HG02678 (cell line): ENCODE data around the gene CSF3.

Source experiments
- ATAC-seq: cut with Tn5 transposase; IDR thresholded peaks from one replicate; pipeline ENCODE4 v1.9.1; 2021; ENCODE audit warnings: mild to moderate bottlenecking, moderate library complexity; ENCODE audit not compliant: unreplicated experiment

The CSF3 gene

DNA sequence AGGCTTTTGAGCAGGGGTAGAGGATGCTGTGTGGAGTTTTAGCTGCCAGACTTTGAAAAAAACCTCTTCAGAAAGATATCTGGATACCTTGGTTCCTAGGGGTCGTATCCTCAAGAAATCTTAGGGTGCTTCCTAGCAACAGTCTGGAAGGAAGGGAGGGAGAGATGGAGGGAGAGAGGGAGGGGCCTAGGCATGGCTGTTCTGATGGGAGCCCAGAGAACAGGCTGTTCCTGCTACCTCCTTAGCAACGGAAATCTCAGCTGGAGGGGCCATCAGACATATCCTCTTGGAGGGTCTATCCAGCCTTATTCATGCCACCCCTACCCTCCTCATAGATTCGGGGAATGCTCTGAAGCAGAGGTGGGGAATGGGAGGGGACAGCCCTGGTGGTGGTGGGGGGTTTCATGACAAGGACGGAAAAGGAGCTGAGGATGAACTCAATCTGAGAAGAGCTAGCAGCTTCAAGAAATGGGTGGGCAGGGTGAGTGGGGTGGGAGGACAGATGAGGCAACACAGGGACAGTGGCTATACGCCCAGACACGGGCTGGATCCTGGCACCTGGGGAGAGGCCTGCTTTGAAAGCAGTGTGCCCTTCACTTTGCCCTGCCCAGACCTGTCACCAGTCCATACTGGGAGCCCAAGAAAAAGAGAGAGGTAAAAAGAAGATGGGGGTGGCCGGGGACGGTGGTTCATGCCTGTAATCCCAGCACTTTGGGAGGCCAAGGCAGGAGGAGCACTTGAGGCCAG is 44.7 kb downstream of the CSF3 start:
- no peak for ATAC-seq

DNA sequence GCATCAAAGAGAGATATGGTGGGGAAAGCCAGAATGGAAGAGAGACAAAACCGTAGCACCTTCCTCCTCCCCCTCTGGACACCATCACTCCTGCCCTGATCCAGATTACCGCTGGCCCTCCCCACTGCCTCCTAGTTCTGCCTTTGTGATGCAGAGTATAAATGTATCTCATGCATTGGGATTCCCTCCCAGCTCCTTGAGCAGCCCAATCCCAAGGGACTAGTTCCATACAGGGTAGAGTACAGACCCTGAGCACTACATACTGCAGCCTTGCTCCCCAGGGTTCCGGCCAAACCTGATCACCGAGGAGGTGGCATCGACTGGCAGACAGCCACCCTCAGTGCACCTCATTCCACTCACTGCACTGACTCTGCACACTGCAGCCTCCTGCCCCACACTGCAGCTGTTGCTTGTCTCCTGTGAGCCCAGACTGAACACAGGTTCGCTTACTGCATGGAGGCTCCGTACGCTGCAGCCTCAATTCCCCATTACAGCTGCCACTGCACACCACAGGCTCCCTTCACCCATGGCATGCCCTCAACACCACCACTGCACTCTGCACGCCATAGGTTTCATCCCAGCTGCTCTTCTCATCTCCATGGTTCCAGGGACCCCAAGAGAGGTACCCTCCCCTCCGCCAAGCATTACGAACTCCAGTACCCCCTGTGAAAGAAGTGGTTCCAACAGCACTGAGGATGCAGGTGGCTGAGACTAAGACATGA is 45.8 kb downstream of the CSF3 start:
- ATAC-seq, result no peak

GRCh38 chr17:40061609-40062038 is 46.4 kb downstream of the CSF3 start:
- no peak for ATAC-seq

DNA sequence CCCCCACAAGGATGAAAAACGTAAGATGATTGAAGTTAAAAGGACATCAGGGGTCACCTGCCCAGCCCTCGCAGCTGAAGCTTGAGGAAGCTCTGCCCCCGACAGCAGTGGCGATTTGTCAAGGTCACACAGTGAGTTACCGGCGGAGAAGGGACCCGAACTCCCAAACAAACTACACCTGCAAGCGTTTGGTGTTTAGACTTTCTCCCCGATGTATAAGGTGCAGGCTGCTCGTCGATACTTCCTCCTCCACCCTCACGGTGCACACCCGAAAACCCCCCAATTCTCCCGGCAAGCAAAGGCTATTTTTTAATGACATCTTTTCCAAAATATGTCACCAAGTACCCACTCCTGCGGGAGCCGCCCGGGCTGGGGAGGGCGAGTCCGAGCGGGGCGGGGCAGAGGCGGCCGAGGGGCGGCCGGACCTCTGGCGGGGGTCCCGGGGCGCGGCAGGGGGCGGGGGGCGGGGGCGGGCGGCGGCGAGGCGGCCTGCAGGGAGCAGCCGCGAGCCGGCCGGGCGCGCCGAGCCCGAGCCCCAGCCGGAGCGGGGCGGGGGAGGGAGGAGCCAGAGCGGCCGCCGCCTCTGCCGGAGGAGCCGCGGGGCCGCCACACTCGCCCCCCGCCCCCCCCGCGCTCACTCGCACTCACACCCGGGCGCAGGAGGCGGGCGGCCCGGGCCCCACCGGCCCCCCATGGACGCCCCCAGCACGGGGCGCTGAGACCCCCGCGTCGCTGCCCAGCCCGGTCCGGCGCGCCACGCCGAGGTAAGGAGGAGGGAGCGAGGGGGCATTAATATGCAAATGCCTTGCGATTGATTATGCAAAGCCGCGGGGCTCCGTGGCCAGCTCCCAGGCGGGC is 47.3 kb downstream of the CSF3 start, which contains the start of gene THRA:
THRA (plus strand) TSS at position 637 of the 858 bp plus-strand sequence. CDS start 11,524 bp downstream, outside the sequence.
- peak; percentile 76 for ATAC-seq

GRCh38 chr17:40063187-40063771 is 48.0 kb downstream of the CSF3 start:
- peak; percentile 28 for ATAC-seq

DNA sequence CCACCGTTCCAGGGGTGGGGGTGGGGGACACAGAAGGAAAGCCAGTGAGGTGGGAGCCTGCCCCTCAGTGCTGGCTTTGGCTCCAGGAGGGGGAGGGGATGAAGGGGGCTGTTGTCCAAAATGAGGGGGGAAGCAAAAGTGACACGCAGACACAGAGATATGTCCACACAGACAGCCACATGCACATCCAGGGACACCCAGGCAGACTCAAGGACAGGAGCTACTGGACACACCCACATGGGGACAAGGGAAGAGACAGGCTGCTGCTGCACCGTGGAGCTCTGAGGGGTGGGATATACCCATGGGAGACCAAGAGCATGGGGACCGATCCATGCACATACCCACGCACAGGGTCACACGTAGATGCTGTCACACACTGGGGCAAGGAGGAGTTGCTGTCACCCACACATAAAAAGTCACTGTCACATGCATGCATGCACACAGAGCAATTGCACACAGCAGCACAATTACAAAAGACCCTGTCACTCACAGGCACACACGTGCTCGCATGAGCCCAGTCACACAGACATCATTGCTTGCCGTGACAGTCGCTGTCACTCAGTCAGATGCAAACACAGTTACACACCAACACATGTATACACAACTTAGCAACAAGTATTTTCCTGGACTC is 48.8 kb downstream of the CSF3 start:
- no peak for ATAC-seq

DNA sequence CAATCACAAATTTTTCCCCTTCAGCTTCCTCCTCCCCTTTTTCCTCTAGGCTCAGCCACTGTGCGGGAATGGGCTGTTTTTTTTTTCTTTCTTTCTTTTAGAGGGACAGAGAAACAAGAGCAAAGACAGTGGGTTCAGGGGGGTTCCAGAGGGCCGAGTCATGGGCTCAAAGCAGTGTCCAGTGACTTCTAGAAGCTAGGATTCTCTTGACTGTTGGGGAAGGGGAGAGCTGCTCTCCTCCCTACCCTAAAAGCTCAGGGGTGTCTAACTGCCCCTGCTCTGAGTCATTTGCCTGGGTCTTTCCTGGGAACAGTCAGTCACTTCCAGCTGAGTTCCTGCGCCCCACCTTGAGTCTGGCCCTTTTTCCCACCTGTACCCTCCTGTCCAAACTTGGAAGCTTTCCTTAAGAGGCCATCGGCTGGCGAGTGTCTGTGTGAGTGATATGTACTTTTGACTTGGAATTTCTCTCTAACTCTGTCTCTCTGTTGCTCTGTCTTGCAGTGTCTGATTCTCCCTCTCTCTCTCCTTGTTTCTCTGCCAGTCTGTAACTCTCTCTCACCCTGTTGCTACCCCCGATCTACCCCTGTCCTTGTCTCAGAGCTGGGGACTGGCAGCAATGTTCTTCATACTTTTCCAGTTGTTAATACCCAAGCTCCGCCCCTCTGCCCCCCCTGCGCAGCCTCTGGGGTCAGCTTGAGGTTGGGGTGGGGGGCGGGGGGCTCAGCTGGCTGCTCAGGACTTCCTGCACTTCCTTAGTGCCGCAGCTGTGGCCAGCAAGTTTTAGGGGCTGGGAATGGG is 49.9 kb downstream of the CSF3 start:
- no peak for ATAC-seq

GRCh38 chr17:40065769-40066510 is 50.7 kb downstream of the CSF3 start:
- ATAC-seq, result no peak
